ENCODE data around the gene ADAM10. TPM values are rescaled to one million over a fixed set of nuclear protein-coding genes. Genes with fewer than 3 reads are reported as not detected.

ADAM10 gene
- polyA plus RNA-seq, 1 of the 3 experiments (the other 2 are of a cell fraction), result 83.5 TPM

DNA sequence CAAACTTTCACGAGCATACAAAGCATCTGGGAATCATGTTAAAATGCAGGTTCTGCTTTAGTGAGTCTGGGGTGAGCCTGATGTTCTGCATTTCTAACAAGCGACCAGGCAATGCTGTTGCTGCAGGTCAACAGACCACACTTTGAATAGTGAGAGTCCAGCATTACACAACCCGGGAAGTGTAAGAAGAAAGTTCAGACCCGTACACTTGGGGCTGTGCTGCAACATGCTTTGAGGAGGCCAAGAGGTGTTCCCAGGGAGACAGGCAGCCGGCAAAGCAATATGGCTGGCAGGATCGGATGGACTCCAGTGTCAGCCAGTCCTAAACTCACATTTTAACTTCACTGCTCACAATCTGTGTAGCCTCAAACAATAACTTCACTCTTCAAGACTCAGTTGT, 183.5 kb downstream of the ADAM10 start:
- no peak for TF ChIP-seq ELF1 (IDR thresholded peaks at IDR 0.05)
- no peak for TF ChIP-seq RAD21 (IDR thresholded peaks at IDR 0.05; ENCODE audit: low read length)
- no peak for TF ChIP-seq GABPA (IDR thresholded peaks at IDR 0.05; ENCODE audit: low read depth)
- no peak for TF ChIP-seq FOXM1 (IDR thresholded peaks at IDR 0.05; ENCODE audit: low read depth)
- no peak for TF ChIP-seq EZH2phosphoT487 (IDR thresholded peaks at IDR 0.05; ENCODE audit: borderline replicate concordance, low read depth)
- TF ChIP-seq JUND (IDR thresholded peaks at IDR 0.05), result no peak
- no peak for TF ChIP-seq RXRA (IDR thresholded peaks at IDR 0.05; ENCODE audit: borderline replicate concordance, low read depth)
- TF ChIP-seq, protein P1, sequence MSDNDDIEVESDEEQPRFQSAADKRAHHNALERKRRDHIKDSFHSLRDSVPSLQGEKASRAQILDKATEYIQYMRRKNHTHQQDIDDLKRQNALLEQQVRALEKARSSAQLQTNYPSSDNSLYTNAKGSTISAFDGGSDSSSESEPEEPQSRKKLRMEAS (IDR thresholded peaks at IDR 0.05; ENCODE audit: low read depth), result no peak
- TF ChIP-seq NRF1 (IDR thresholded peaks at IDR 0.05; ENCODE audit: low read depth, low read length), result no peak
- TF ChIP-seq TAF1 (IDR thresholded peaks at IDR 0.05; ENCODE audit: borderline replicate concordance, low read depth, low read length), result no peak
- no peak for TF ChIP-seq CHD2 (IDR thresholded peaks at IDR 0.05; ENCODE audit: low read length, partially characterized antibody)
- TF ChIP-seq, protein P2, sequence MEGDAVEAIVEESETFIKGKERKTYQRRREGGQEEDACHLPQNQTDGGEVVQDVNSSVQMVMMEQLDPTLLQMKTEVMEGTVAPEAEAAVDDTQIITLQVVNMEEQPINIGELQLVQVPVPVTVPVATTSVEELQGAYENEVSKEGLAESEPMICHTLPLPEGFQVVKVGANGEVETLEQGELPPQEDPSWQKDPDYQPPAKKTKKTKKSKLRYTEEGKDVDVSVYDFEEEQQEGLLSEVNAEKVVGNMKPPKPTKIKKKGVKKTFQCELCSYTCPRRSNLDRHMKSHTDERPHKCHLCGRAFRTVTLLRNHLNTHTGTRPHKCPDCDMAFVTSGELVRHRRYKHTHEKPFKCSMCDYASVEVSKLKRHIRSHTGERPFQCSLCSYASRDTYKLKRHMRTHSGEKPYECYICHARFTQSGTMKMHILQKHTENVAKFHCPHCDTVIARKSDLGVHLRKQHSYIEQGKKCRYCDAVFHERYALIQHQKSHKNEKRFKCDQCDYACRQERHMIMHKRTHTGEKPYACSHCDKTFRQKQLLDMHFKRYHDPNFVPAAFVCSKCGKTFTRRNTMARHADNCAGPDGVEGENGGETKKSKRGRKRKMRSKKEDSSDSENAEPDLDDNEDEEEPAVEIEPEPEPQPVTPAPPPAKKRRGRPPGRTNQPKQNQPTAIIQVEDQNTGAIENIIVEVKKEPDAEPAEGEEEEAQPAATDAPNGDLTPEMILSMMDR (IDR thresholded peaks at IDR 0.05), result no peak
- TF ChIP-seq RFX5 (IDR thresholded peaks at IDR 0.05; ENCODE audit: low read length), result no peak
- TF ChIP-seq TCF12 (IDR thresholded peaks at IDR 0.05), result no peak
- no peak for TF ChIP-seq SIN3A (IDR thresholded peaks at IDR 0.05; ENCODE audit: borderline replicate concordance, low read depth, low read length)
- no peak for TF ChIP-seq GATA2 (CRISPR knock-in tag; IDR thresholded peaks at IDR 0.05)
- 81% methylated on average over 6 of the region's 6 CpGs for WGBS (ENCODE audit: low lambda C conversion rate)
- H3K79me2 ChIP-seq (ENCODE audit: insufficient read depth), result no peaks in the 10 kb centered on the region
- H3K4me1 ChIP-seq (ENCODE audit: control insufficient read depth in 1 of 2, insufficient read depth in 2 of 2, low read depth in 1 of 2, low read length in 1 of 2), result peaks cover 0 to 8% of the 10 kb centered on the region in 2 experiments; a peak in 1 of 4 replicates
- H4K20me1 ChIP-seq (ENCODE audit: insufficient read depth), result no peaks in the 10 kb centered on the region
- POLR2A ChIA-PET, result no interaction called here
- H2AFZ ChIP-seq (ENCODE audit: low read depth), result no peak overlapping the region
- no peaks in the 10 kb centered on the region for H3K9me2 ChIP-seq
- no peaks in the 10 kb centered on the region for H3K9me3 ChIP-seq
- H3K9ac ChIP-seq, result no peak overlapping the region
- no peak for DNase-seq
- no peak overlapping the region for H3K4me2 ChIP-seq
- no peaks in the 10 kb centered on the region for H3K36me3 ChIP-seq (replicated peaks in 1 of 2; ENCODE audit: control insufficient read depth in 1 of 2, insufficient read depth in 2 of 2, low read length in 1 of 2)
- H3F3A ChIP-seq (replicated peaks; ENCODE audit: insufficient read depth), result peaks cover 4% of the 10 kb centered on the region
- H3K27ac ChIP-seq (ENCODE audit: low read depth in 2 of 2, low read length in 1 of 2), result no peak overlapping the region
- CTCF ChIA-PET, result no interaction called here
- H3K4me3 ChIP-seq (ENCODE audit: low read depth in 2 of 2, low read length in 1 of 2), result no peak overlapping the region
- no peaks in the 10 kb centered on the region for H3K27me3 ChIP-seq (ENCODE audit: insufficient read depth)

DNA sequence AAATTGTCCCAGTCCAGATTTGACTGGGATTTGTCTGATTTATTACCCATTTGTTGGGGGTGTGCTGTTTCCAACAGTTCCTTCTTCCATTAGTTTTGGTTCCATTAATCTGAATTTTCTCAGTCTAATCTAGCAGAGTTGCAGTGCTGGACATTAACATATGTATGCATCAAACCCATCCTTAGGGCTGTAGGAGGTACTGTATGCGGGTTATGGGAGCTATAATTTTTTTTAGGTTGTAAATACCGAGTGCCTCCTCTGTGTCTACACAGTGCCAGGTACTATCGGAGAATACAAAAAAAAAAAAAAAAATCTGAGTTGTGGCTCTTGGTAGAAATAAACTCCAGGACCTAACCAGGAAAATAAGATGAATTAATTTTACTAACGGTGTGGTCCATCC, 183.9 kb downstream of the ADAM10 start:
- Histone ChIP-seq H3K36me3 (replicated peaks in 1 of 2; ENCODE audit: control insufficient read depth in 1 of 2, insufficient read depth in 2 of 2, low read length in 1 of 2) (no peaks in the 10 kb centered on the region), H3K4me1 (ENCODE audit: control insufficient read depth in 1 of 2, insufficient read depth in 2 of 2, low read depth in 1 of 2, low read length in 1 of 2) (peaks cover 0 to 8% of the 10 kb centered on the region in 2 experiments; a peak in 1 of 4 replicates), H2AFZ (ENCODE audit: low read depth) (no peak overlapping the region), H3K4me3 (ENCODE audit: low read depth in 2 of 2, low read length in 1 of 2) (no peak overlapping the region), H3K27ac (ENCODE audit: low read depth in 2 of 2, low read length in 1 of 2) (no peak overlapping the region), H3K9me3 (no peaks in the 10 kb centered on the region), H3K79me2 (ENCODE audit: insufficient read depth) (no peaks in the 10 kb centered on the region), H3K9ac (no peak overlapping the region), H4K20me1 (ENCODE audit: insufficient read depth) (no peaks in the 10 kb centered on the region), H3K27me3 (ENCODE audit: insufficient read depth) (no peaks in the 10 kb centered on the region), H3K9me2 (no peaks in the 10 kb centered on the region), H3F3A (replicated peaks; ENCODE audit: insufficient read depth) (peaks cover 4% of the 10 kb centered on the region), H3K4me2 (no peak overlapping the region)
- no peak for TF ChIP-seq RCOR1 (IDR thresholded peaks at IDR 0.05; ENCODE audit: low read length)
- TF ChIP-seq, protein P3, sequence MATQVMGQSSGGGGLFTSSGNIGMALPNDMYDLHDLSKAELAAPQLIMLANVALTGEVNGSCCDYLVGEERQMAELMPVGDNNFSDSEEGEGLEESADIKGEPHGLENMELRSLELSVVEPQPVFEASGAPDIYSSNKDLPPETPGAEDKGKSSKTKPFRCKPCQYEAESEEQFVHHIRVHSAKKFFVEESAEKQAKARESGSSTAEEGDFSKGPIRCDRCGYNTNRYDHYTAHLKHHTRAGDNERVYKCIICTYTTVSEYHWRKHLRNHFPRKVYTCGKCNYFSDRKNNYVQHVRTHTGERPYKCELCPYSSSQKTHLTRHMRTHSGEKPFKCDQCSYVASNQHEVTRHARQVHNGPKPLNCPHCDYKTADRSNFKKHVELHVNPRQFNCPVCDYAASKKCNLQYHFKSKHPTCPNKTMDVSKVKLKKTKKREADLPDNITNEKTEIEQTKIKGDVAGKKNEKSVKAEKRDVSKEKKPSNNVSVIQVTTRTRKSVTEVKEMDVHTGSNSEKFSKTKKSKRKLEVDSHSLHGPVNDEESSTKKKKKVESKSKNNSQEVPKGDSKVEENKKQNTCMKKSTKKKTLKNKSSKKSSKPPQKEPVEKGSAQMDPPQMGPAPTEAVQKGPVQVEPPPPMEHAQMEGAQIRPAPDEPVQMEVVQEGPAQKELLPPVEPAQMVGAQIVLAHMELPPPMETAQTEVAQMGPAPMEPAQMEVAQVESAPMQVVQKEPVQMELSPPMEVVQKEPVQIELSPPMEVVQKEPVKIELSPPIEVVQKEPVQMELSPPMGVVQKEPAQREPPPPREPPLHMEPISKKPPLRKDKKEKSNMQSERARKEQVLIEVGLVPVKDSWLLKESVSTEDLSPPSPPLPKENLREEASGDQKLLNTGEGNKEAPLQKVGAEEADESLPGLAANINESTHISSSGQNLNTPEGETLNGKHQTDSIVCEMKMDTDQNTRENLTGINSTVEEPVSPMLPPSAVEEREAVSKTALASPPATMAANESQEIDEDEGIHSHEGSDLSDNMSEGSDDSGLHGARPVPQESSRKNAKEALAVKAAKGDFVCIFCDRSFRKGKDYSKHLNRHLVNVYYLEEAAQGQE (IDR thresholded peaks at IDR 0.05; ENCODE audit: low read depth, low read length), result no peak
- no peak for TF ChIP-seq EZH2phosphoT487 (IDR thresholded peaks at IDR 0.05; ENCODE audit: borderline replicate concordance, low read depth)
- no peak for TF ChIP-seq SIN3A (IDR thresholded peaks at IDR 0.05; ENCODE audit: borderline replicate concordance, low read depth, low read length)
- TF ChIP-seq GATA2 (CRISPR knock-in tag; IDR thresholded peaks at IDR 0.05), result no peak
- TF ChIP-seq GABPA (IDR thresholded peaks at IDR 0.05; ENCODE audit: low read depth), result no peak
- TF ChIP-seq, protein P4, sequence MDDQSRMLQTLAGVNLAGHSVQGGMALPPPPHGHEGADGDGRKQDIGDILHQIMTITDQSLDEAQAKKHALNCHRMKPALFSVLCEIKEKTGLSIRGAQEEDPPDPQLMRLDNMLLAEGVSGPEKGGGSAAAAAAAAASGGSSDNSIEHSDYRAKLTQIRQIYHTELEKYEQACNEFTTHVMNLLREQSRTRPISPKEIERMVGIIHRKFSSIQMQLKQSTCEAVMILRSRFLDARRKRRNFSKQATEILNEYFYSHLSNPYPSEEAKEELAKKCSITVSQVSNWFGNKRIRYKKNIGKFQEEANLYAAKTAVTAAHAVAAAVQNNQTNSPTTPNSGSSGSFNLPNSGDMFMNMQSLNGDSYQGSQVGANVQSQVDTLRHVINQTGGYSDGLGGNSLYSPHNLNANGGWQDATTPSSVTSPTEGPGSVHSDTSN (IDR thresholded peaks at IDR 0.05), result no peak
- TF ChIP-seq, protein P5, sequence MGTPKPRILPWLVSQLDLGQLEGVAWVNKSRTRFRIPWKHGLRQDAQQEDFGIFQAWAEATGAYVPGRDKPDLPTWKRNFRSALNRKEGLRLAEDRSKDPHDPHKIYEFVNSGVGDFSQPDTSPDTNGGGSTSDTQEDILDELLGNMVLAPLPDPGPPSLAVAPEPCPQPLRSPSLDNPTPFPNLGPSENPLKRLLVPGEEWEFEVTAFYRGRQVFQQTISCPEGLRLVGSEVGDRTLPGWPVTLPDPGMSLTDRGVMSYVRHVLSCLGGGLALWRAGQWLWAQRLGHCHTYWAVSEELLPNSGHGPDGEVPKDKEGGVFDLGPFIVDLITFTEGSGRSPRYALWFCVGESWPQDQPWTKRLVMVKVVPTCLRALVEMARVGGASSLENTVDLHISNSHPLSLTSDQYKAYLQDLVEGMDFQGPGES (IDR thresholded peaks at IDR 0.05; ENCODE audit: low read depth, low read length), result no peak
- TF ChIP-seq FOXM1 (IDR thresholded peaks at IDR 0.05; ENCODE audit: low read depth), result no peak
- no peak for TF ChIP-seq CHD2 (IDR thresholded peaks at IDR 0.05; ENCODE audit: low read length, partially characterized antibody)
- no peak for TF ChIP-seq ELF1 (IDR thresholded peaks at IDR 0.05)
- ChIA-PET CTCF (no interaction called here), POLR2A (interaction anchor here (0.7 kb wide), 1 partner anchor 40 kb away, joined by 4 read pairs; no protein-coding TSS in a partner anchor)
- 49% methylated on average over 4 of the region's 4 CpGs for WGBS (ENCODE audit: low lambda C conversion rate)
- no peak for DNase-seq

All from SK-N-SH (cell line).